Measurements from ENCODE around the gene HOMEZ. TPM values are rescaled to one million over a fixed set of nuclear protein-coding genes. Genes with fewer than 3 reads are reported as not detected.

Gene HOMEZ
- total RNA-seq, 1 donor from 2014 or later = 21.7 TPM

- H3K27me3 Mint-ChIP-seq (ENCODE audit: unreplicated experiment) = peaks cover 5% of the 10 kb centered on the region
- peaks cover 20% of the 10 kb centered on the region for H3K36me3 Mint-ChIP-seq (ENCODE audit: low read depth, unreplicated experiment)
- TF ChIP-seq, protein P1, sequence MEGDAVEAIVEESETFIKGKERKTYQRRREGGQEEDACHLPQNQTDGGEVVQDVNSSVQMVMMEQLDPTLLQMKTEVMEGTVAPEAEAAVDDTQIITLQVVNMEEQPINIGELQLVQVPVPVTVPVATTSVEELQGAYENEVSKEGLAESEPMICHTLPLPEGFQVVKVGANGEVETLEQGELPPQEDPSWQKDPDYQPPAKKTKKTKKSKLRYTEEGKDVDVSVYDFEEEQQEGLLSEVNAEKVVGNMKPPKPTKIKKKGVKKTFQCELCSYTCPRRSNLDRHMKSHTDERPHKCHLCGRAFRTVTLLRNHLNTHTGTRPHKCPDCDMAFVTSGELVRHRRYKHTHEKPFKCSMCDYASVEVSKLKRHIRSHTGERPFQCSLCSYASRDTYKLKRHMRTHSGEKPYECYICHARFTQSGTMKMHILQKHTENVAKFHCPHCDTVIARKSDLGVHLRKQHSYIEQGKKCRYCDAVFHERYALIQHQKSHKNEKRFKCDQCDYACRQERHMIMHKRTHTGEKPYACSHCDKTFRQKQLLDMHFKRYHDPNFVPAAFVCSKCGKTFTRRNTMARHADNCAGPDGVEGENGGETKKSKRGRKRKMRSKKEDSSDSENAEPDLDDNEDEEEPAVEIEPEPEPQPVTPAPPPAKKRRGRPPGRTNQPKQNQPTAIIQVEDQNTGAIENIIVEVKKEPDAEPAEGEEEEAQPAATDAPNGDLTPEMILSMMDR (IDR thresholded peaks at IDR 0.05; ENCODE audit: unreplicated experiment) = no peak
- no peak overlapping the region for H3K27ac Mint-ChIP-seq (ENCODE audit: unreplicated experiment)
- no peak for DNase-seq (ENCODE audit: low spot score)
- H3K4me1 Mint-ChIP-seq (ENCODE audit: unreplicated experiment) = peaks cover 30% of the 10 kb centered on the region
- H3K4me3 Mint-ChIP-seq (ENCODE audit: unreplicated experiment) = no peak overlapping the region
- H3K9me3 Mint-ChIP-seq (ENCODE audit: unreplicated experiment) = no peaks in the 10 kb centered on the region
These were observed 24.6 kb upstream of the HOMEZ start for GRCh38 chr14:23310546-23310945.

DNA sequence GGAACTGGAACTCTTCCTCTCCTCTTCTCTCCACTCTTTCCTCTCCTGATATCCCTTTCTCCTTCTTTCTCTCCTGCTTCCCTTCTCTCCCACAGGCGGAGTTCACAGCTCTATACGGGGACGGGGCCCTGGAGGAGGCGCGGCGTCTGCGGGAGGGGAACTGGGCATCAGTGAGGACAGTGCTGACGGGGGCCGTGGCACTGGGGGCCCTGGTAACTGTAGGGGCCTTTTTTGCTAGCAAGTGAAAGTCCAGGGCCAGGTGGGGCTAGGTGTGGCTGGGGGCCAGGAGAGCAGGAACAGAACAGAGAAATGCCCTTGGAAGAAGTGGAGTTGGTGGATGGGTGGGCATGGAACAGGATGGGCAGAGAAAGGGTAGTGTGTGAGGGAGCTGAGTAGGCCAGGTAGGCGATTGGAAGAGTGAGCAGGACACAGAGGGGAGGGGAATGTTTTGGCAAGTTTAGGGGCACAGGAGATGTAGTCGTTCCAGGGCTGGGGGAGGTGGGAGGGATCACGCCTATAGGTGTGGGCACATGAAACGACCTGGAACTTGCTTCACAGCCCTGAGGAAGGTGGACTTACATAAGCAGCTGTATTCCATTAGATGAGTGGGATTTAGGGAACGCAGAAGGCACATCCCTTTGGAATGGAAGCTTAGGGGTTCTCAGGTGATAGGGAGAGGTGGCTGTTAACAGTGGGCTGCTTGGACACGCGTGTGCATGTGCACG is 23.0 kb upstream of the HOMEZ start:
- peaks cover 20% of the 10 kb centered on the region for H3K36me3 Mint-ChIP-seq (ENCODE audit: low read depth, unreplicated experiment)
- H3K27ac Mint-ChIP-seq (ENCODE audit: unreplicated experiment) = peak overlapping the region; percentile 45
- H3K4me1 Mint-ChIP-seq (ENCODE audit: unreplicated experiment) = peaks cover 30% of the 10 kb centered on the region
- TF ChIP-seq, protein P1 (IDR thresholded peaks at IDR 0.05; ENCODE audit: unreplicated experiment) = no peak
- peak overlapping the region; percentile 98 for H3K4me3 Mint-ChIP-seq (ENCODE audit: unreplicated experiment)
- H3K27me3 Mint-ChIP-seq (ENCODE audit: unreplicated experiment) = peaks cover 8% of the 10 kb centered on the region
- no peak for DNase-seq (ENCODE audit: low spot score)
- no peaks in the 10 kb centered on the region for H3K9me3 Mint-ChIP-seq (ENCODE audit: unreplicated experiment)

GRCh38 chr14:23307687-23308644 is 22.0 kb upstream of the HOMEZ start:
- H3K27me3 Mint-ChIP-seq (ENCODE audit: unreplicated experiment) = peaks cover 11% of the 10 kb centered on the region
- H3K36me3 Mint-ChIP-seq (ENCODE audit: low read depth, unreplicated experiment) = peaks cover 20% of the 10 kb centered on the region
- H3K9me3 Mint-ChIP-seq (ENCODE audit: unreplicated experiment) = no peaks in the 10 kb centered on the region
- DNase-seq (ENCODE audit: low spot score) = no peak
- H3K27ac Mint-ChIP-seq (ENCODE audit: unreplicated experiment) = peak overlapping the region; percentile 95
- H3K4me3 Mint-ChIP-seq (ENCODE audit: unreplicated experiment) = peak overlapping the region; percentile 98
- peaks cover 30% of the 10 kb centered on the region for H3K4me1 Mint-ChIP-seq (ENCODE audit: unreplicated experiment)
- TF ChIP-seq, protein P1 (IDR thresholded peaks at IDR 0.05; ENCODE audit: unreplicated experiment) = no peak

- Mint-ChIP-seq H3K27me3 (ENCODE audit: unreplicated experiment) (peaks cover 13% of the 10 kb centered on the region), H3K36me3 (ENCODE audit: low read depth, unreplicated experiment) (peaks cover 15% of the 10 kb centered on the region), H3K9me3 (ENCODE audit: unreplicated experiment) (no peaks in the 10 kb centered on the region), H3K4me1 (ENCODE audit: unreplicated experiment) (peaks cover 34% of the 10 kb centered on the region), H3K4me3 (ENCODE audit: unreplicated experiment) (peak overlapping the region; percentile 98), H3K27ac (ENCODE audit: unreplicated experiment) (peak overlapping the region; percentile 95)
- DNase-seq (ENCODE audit: low spot score) = no peak
- TF ChIP-seq, protein P1 (IDR thresholded peaks at IDR 0.05; ENCODE audit: unreplicated experiment) = no peak
These were observed 21.2 kb upstream of the HOMEZ start for GRCh38 chr14:23307146-23307530.

All from endothelial cell (in vitro differentiated cells).